Stimulated activated naive B cell treated with anti-CD40 and anti-IgM and Interleukin-4, amounts not matched to agents 10 μg/mL and 1 μg/mL and 100 μg/mL, for 72 hours (primary cell): ENCODE results near the gene CNTN1.

ENCODE experiments used
- ATAC-seq, 2 donors: fragments of 150-1000 bp; cut with Tn5 transposase; replicated peaks; 2 replicates each; pipeline ENCODE4 v1.10.0; 2021; ENCODE audit warnings: moderate library complexity in 1 of 2
- DNase-seq: peaks from one replicate; pipeline ENCODE4 v3.0.0; 2021
- H3K27ac Mint-ChIP-seq: one replicate; pipeline ENCODE4 v1.8.0; 2022; ENCODE audit warnings: mild to moderate bottlenecking, mixed read lengths
- H3K27me3 Mint-ChIP-seq, 2 donors: one replicate each; pipeline ENCODE4 v1.8.0; 2022; ENCODE audit warnings: mixed read lengths in 2 of 2
- H3K36me3 Mint-ChIP-seq, 2 donors: one replicate each; pipeline ENCODE4 v1.8.0; 2022; ENCODE audit warnings: mixed read lengths in 2 of 2, mild to moderate bottlenecking in 1 of 2
- H3K4me1 Mint-ChIP-seq, 2 donors: one replicate each; pipeline ENCODE4 v1.8.0; 2022; ENCODE audit warnings: mixed read lengths in 2 of 2, mild to moderate bottlenecking in 1 of 2
- H3K4me3 Mint-ChIP-seq, 2 donors: one replicate each; pipeline ENCODE4 v1.8.0; 2022; ENCODE audit warnings: mild to moderate bottlenecking in 2 of 2, mixed read lengths in 2 of 2, moderate library complexity in 1 of 2
- H3K9me3 Mint-ChIP-seq, 2 donors: one replicate each; pipeline ENCODE4 v1.8.0; 2022; ENCODE audit warnings: mixed read lengths in 2 of 2, mild to moderate bottlenecking in 1 of 2

Gene CNTN1

GRCh38 chr12:41103614-41104013, 411.4 kb downstream of the CNTN1 start:
- Mint-ChIP-seq H3K27ac (no peak overlapping the region), H3K27me3 (no peaks in the 10 kb centered on the region), H3K4me1 (no peaks in the 10 kb centered on the region), H3K9me3 (peaks cover 0 to 2% of the 10 kb centered on the region in 2 donors), H3K4me3 (no peak overlapping the region), H3K36me3 (no peaks in the 10 kb centered on the region)
- DNase-seq (no peak), ATAC-seq (no peak)

GRCh38 chr12:41106315-41106714, 414.1 kb downstream of the CNTN1 start:
- no peak overlapping the region for H3K27ac Mint-ChIP-seq
- H3K27me3 Mint-ChIP-seq, result no peaks in the 10 kb centered on the region
- H3K36me3 Mint-ChIP-seq, result no peaks in the 10 kb centered on the region
- DNase-seq, result no peak
- H3K9me3 Mint-ChIP-seq, result peaks cover 0 to 2% of the 10 kb centered on the region in 2 donors
- no peaks in the 10 kb centered on the region for H3K4me1 Mint-ChIP-seq
- no peak overlapping the region for H3K4me3 Mint-ChIP-seq
- no peak for ATAC-seq

- DNase-seq (no peak), ATAC-seq (no peak)
- peaks cover 0 to 2% of the 10 kb centered on the region in 2 donors for H3K9me3 Mint-ChIP-seq
- H3K27me3 Mint-ChIP-seq, result no peaks in the 10 kb centered on the region
- no peak overlapping the region for H3K4me3 Mint-ChIP-seq
- no peak overlapping the region for H3K27ac Mint-ChIP-seq
- no peaks in the 10 kb centered on the region for H3K4me1 Mint-ChIP-seq
- no peaks in the 10 kb centered on the region for H3K36me3 Mint-ChIP-seq
These were observed 415.8 kb downstream of the CNTN1 start for GRCh38 chr12:41108032-41108431.

DNA sequence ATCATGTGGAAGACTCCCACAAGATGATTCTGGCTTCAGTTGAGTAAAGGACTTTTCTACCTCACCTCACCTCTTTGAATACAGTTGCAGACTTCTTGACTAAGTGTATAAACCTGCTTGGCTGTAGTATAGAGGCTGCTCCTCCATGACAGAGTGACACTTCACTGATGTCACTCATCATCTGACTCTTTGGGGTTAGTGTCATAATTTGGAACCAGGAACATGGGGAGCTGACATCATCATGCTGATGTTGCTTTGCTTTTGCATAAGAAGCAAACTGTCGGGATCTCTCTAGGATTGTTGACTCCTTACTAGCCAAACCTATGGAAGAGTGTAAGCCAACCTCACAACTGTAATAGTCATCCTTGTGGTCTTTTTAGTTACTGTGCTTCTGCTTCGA, 420.7 kb downstream of the CNTN1 start:
- no peaks in the 10 kb centered on the region for H3K9me3 Mint-ChIP-seq
- H3K4me1 Mint-ChIP-seq, result no peaks in the 10 kb centered on the region
- no peak overlapping the region for H3K27ac Mint-ChIP-seq
- ATAC-seq (no peak), DNase-seq (no peak)
- H3K36me3 Mint-ChIP-seq, result no peaks in the 10 kb centered on the region
- H3K27me3 Mint-ChIP-seq, result no peaks in the 10 kb centered on the region
- no peak overlapping the region for H3K4me3 Mint-ChIP-seq

GRCh38 chr12:41120211-41120610, 428.0 kb downstream of the CNTN1 start:
- ATAC-seq (no peak), DNase-seq (no peak)
- Mint-ChIP-seq H3K27me3 (no peaks in the 10 kb centered on the region), H3K36me3 (no peaks in the 10 kb centered on the region), H3K4me1 (no peaks in the 10 kb centered on the region), H3K27ac (no peak overlapping the region), H3K4me3 (no peak overlapping the region), H3K9me3 (no peaks in the 10 kb centered on the region)

GRCh38 chr12:41121374-41121773, 429.1 kb downstream of the CNTN1 start:
- Mint-ChIP-seq H3K36me3 (no peaks in the 10 kb centered on the region), H3K4me3 (no peak overlapping the region), H3K9me3 (no peaks in the 10 kb centered on the region), H3K4me1 (no peaks in the 10 kb centered on the region), H3K27ac (no peak overlapping the region), H3K27me3 (no peaks in the 10 kb centered on the region)
- no peak for DNase-seq
- ATAC-seq, result no peak
